ENCODE data around the gene PPP2R5D. TPM values are rescaled to one million over a fixed set of nuclear protein-coding genes. Genes with fewer than 3 reads are reported as not detected.
A peak's percentile ranks its signal among the peaks of the same experiment; 100 is the strongest.

PPP2R5D gene
- total and polyA plus RNA-seq, 4 donors: 6.7 to 13.9 (median 13.2) TPM

- Histone ChIP-seq H3K9me3 (ENCODE audit: control insufficient read depth in 4 of 4, low read length in 3 of 4) (no peaks in the 10 kb centered on the region), H3K27me3 (ENCODE audit: control insufficient read depth in 4 of 4, insufficient read depth in 4 of 4, low read length in 3 of 4) (no peaks in the 10 kb centered on the region), H3K4me1 (ENCODE audit: control insufficient read depth in 4 of 4, insufficient read depth in 4 of 4, low read length in 3 of 4) (peaks cover 3 to 36% (median 23%) of the 10 kb centered on the region in 4 donors), H3K9ac (ENCODE audit: low read depth in 1 of 2, low read length in 2 of 2) (peak overlapping the region in 1 of 2 donors; percentile 72), H3K4me3 (ENCODE audit: low read depth in 1 of 3, low read length in 3 of 3) (peak overlapping the region; percentile 64 to 89 (median 64)), H3K27ac (ENCODE audit: low read depth in 1 of 2, low read length in 2 of 2) (peak overlapping the region in 1 of 2 donors; percentile 46), H3K36me3 (ENCODE audit: control insufficient read depth in 4 of 4, insufficient read depth in 3 of 4, low read depth in 1 of 4, low read length in 3 of 4) (peaks cover 2 to 49% (median 26%) of the 10 kb centered on the region in 4 donors)
- no peak for DNase-seq (ENCODE audit: low spot score)
- TF ChIP-seq, protein P1, sequence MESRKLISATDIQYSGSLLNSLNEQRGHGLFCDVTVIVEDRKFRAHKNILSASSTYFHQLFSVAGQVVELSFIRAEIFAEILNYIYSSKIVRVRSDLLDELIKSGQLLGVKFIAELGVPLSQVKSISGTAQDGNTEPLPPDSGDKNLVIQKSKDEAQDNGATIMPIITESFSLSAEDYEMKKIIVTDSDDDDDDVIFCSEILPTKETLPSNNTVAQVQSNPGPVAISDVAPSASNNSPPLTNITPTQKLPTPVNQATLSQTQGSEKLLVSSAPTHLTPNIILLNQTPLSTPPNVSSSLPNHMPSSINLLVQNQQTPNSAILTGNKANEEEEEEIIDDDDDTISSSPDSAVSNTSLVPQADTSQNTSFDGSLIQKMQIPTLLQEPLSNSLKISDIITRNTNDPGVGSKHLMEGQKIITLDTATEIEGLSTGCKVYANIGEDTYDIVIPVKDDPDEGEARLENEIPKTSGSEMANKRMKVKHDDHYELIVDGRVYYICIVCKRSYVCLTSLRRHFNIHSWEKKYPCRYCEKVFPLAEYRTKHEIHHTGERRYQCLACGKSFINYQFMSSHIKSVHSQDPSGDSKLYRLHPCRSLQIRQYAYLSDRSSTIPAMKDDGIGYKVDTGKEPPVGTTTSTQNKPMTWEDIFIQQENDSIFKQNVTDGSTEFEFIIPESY (IDR thresholded peaks at IDR 0.05): no peak
- TF ChIP-seq HNF4A (conservative IDR thresholded peaks at IDR 0.05): no peak
- no peak for TF ChIP-seq JUND (IDR thresholded peaks at IDR 0.05)
- TF ChIP-seq RXRA (IDR thresholded peaks at IDR 0.05): no peak
- no peak for TF ChIP-seq FOXA2 (IDR thresholded peaks at IDR 0.05)
- no peak for TF ChIP-seq TAF1 (conservative IDR thresholded peaks at IDR 0.05)
- TF ChIP-seq NR2F2 (IDR thresholded peaks at IDR 0.05): no peak
- TF ChIP-seq ATF3 (IDR thresholded peaks at IDR 0.05): no peak
- TF ChIP-seq HNF4G (IDR thresholded peaks at IDR 0.05): no peak
- no peak for TF ChIP-seq YY1 (IDR thresholded peaks at IDR 0.05)
- no peak for TF ChIP-seq RAD21 (IDR thresholded peaks at IDR 0.05)
- TF ChIP-seq REST (IDR thresholded peaks at IDR 0.05): no peak
- no peak for TF ChIP-seq CTCF (IDR thresholded peaks at IDR 0.05; ENCODE audit: low read depth, low read length, missing input control)
- no peak for TF ChIP-seq SP1 (IDR thresholded peaks at IDR 0.05)
- TF ChIP-seq MAX (IDR thresholded peaks at IDR 0.05): no peak
- TF ChIP-seq GABPA (IDR thresholded peaks at IDR 0.05 in 1 of 2, conservative IDR thresholded peaks at IDR 0.05 in 1 of 2): no peak
- no peak for TF ChIP-seq EGR1 (IDR thresholded peaks at IDR 0.05; ENCODE audit: low read depth in 2 of 2)
- no peak for TF ChIP-seq FOXA1 (IDR thresholded peaks at IDR 0.05)
- 1% methylated on average over 7 of the region's 7 CpGs for WGBS
These were observed 30.1 kb downstream of the PPP2R5D start for GRCh38 chr6:43014434-43014909.
